HG03175 (cell line): Measurements from ENCODE around the gene BCAS1.
"Not testable (repeated sequence)": the region's sequence is repeated elsewhere in the genome, so short reads cannot be mapped to it uniquely, and the experiment has no call there.

ENCODE experiments used
- ATAC-seq: cut with Tn5 transposase; IDR thresholded peaks from one replicate; pipeline ENCODE4 v1.9.1; 2021; ENCODE audit warnings: mild to moderate bottlenecking, moderate library complexity; ENCODE audit not compliant: unreplicated experiment

BCAS1 gene

DNA sequence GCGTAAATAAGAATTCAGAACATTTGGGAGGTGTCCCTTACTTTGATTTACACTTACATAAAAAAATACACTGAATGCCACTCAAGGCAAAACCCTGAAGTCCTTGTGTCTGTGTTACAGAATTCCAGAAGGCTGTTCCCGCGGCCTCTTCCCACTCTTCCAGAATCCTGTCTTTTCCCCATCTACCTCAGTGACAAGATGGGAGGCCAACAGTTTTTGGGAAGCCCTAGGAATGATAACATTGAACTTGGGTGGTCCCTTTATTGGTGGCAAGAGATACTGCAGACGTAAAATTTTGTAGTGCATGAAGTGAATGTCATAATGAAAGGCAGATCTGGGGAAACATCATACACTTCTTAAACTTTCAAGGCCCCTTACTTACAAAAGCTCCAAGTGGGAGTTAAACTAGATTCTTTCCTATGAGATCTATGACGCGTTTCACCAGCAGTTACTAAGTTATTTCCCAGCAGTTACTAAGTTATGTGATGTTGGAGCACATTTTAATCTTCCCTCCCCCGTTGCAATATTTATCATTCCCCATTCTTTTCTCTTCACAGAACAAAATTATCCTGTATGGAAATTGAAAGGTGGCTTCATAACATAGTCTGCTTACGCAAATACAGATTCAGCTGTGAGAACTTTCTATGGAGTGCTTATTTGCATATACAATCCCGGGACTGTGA is 79.5 kb downstream of the BCAS1 start:
- ATAC-seq, result no peak

DNA sequence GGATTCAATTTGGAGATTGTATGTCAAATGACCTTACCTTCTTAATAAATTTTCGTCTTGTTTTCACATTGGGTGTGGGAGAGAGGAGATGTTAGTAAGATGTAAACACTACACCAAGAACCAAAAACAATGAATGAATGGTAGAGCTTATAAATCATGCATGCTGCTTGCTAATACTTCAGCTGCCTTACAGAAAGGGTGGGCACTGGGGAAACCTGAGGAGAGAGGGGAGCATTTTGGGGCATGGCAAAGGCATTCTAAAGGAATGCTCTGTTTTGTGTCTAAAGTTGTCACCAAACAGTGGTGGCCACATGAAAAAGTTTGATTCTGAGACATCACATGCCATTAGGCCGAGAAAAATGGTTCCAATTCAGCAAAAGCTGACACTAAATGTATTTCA is 80.4 kb downstream of the BCAS1 start:
- no peak for ATAC-seq

DNA sequence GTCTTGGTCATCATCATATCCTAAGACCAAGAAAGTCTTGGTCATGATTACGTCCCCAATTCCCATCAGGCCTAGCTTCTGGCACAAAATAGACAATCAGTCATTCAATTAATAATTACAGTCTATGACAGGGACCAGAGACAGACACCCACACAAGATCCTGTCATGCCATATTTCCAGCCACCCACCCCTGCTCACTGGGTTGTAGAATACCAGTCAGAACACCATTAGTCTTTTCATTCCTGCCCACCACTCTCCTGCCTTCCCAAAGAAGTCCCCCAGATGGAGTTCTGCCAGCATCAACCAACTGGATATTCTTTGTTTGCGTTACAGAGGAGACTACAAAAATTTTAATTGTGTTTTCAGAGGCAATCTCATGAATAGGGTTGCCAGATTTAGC is 81.0 kb downstream of the BCAS1 start:
- no peak for ATAC-seq

DNA sequence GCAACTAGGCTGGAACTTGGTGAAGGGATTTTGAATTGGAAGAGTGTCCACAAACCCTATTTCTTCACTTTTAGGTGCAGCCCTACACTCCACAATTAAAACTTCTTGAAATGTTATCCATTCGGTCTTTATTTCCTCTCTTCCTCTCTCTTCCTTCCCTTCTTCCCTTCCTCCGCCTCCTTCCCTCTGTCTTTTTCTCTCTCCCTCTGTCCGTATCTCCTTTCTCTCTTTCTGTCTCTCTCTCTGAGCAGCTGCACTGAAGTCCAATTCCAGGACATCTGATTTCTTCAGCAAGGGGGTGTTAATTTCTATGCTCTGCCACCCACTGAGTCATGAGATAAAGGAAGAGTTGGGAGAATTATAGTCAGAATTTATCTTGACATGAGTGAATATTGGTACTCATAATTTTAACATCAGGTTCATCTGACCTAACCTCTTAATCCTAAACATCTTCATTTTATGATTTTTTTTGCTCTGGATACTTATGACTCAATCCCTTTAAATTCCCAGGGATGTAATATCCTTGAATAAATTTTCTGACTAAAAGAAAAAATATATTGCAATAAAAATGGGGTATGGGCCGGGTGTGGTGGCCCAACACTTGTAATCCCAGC is 84.2 kb downstream of the BCAS1 start:
- no peak for ATAC-seq

DNA sequence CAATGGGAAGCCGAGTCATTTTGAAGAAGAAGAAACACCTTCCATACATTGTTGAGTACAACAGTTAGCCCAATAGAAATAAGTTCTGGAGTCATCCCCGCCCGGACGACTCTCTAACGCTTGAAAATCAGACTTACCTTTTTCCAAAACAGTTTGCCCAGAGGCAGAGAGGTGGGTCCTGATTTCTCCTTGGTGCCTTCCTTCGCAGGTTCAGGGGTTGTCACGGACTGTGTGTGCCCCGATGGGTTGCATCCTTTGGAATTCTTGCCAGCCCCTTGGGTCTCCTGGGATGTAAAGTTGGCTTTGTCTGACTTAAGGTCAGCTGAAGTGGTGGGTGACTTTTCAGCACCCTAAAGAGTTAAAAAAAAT is 85.3 kb downstream of the BCAS1 start:
- ATAC-seq, result no peak

DNA sequence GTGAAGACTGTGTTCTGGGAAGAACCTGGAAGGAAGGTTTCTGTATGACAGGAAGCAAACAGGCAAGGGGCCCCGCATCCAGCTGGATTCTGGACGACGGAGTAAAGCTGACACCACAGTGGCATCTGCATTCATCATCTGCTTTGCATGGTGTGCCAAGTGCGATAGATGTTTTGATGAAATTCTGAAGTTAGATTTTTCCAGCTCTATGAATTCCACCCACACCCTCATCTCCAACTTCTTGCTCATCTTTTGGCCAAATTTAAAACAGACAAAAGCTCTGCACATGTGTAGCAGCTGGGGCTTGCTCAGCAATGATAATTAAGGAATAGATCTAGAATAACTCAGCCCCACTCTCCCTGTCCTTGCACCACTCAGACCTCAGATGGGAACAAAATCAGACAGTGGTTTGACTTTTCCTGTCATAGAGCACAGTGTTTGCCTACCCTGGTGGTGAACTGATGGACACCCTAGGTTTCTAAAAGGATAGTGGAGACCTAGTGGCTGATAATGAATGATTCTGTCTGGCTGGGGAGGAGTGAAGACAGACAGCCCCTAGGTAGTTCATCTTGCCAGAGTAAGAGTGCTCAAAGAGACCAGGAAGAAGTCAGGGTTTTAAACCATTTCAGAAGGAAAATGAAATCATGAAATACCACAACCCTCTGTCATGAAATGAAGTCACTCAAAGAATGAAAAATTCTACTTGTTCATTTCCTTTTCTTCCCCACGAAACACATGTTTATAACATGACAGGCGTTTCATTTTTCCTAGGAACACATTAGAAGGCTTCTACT is 85.8 kb downstream of the BCAS1 start:
- no peak for ATAC-seq

DNA sequence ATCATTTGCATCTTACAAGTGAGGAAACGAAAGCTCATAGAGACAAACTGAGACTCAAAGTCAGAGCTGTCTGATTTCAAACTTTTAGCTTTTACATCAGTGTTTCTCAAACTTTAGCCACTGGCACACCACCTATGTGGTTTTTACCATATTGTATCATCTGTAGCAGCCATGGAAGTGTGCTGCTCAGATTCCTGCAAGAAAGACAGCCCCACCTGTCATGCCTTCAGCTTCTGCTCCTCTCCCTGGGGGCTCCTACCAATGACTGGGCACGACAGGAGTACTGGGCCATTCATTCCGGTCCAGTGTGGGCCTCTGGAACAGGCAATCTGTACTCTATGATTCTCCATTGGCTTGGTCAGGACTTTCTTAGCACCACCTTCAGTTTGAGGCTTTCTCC is 87.0 kb downstream of the BCAS1 start:
- ATAC-seq, result no peak

DNA sequence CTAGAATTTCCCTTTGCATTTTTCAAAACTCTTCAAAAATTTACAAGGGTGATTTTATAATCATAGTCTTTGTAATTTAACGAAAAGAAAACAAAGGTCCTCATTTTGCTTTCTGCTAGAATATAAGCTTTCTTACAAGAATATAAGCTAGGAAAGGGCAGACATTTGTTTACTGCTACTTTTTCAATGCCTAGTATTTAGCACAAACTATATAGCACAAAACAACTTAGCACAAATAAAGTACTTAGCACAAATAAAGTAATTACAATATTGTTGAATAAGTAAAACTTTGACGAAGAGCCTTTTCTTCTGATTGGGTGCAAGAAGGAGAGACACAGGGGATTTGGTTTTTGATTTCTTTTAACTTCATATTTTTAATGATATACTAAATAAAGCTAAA is 87.8 kb downstream of the BCAS1 start:
- ATAC-seq, result no peak

DNA sequence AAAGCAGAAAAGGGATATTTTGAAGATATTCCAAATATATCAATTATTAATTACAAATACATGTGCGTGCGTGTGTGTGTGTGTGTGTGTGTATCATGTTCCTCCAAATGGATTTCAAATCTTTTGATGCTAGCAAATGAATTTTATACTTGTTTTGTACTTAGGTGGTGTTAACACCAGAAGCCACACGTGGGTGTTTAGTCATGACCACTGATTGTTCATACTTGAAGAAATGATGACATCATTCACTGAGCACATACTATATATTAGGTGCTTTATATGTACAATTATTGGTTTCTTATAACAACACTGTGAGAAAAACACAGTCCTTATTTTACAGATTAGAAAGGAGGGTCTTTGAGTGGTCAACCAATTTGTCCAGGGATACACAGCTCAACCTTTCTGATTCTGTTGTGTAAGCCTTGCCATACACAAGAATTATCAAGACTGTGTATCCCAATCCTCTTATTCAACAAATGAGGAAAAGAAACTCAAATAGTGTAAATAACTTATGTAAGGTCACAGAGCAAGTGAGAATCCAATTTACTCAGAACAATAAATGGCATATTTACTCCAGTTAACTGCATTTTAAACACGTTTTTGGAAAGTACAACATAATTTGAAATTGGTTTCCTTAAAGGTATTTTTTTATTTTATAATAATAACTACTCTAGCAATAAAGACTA is 88.5 kb downstream of the BCAS1 start:
- ATAC-seq, result no peak

DNA sequence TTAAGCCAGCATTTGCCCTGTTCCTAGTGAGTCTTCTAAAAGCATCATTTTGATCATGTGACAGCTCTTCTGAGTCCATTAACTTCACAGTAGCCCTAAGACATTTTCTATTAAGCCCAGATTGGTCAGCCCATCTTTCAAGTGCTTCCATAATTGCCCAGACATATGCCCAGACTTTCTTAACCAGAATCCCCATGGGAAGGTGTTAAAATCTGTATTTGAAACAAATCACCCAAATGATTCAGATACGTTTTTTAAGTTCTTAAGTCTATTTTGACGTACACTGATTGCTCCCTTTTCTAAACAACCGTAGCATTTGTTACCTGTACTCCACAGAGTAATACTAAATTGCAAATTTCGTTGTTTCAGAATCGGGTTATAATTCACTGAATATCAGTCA is 89.3 kb downstream of the BCAS1 start:
- ATAC-seq, result no peak

DNA sequence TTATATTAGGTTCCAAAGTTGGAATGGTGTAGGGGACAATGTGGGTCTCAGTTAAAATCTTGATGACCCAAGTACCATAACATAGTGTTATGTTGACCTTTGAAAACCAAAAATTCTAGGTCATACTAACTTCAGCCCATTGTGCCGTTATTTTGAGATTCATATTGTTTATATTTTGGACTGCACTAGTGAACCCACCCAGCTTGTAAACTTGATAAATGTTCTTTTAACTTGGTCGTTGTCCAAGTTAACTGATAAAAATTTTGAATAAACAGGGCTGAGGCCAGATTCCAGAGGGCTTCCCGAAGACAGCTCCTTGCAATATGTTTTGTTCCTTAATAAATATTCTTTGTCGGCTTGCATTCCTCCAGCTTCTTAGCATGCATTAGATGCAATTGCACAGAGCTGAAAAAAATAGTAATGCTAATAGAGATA is 90.3 kb downstream of the BCAS1 start:
- ATAC-seq, result no peak

DNA sequence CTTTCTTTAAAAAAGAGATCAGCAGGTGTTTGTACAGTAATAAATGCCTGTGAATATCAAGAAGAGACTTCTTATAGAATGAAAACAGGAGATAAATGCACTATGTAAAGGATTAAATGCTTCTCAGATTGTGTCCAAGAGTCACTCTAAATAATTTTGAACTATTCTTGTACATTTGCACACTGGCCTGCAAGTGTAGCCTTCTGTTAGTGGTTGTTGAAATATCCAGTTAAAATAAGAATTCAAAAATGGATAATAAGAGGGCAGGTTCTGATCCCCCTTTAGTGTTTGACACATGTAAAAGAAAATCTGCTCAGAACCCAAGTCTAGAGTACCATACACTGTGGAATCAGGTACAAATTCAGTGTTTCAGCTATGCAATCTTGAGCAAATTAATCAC is 91.9 kb downstream of the BCAS1 start:
- ATAC-seq, result no peak

DNA sequence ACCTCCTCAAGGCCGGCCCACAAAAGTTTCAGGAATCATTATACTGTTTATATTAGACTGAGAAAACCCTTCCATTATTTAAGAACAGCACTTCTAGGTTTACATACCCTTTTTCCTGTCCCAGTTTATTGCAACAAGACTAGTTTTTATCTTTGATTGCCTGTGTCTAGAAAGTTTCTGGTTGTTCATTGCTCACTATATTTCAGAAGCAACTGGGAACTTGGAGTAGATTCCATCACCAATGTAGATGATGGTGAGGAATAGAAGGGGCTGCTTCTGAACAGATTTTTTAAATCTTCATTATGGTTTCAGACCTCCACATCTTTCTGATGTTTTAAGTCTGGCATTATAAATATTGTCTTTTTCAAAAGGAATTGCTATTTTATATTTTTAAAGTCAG is 93.0 kb downstream of the BCAS1 start:
- ATAC-seq, result no peak

DNA sequence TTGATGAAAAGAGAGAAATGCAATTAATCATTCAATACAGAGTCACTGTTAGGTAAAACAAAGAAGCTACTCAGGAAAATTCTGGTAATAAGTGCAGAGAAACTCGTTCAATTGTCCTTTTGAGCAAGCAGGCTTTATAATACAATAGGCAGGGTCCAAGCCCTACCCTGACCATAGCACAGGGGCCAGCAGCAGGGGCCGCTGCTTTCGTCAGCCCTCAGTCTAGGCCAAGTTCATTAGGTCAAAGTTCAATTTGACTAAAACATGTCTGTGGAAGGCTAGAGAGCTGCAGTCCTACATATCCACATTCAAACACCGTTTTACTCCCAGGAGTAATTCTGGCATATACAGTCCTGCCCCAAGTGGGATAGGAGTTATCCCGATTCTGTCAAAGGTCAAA is 94.6 kb downstream of the BCAS1 start:
- ATAC-seq, result no peak

DNA sequence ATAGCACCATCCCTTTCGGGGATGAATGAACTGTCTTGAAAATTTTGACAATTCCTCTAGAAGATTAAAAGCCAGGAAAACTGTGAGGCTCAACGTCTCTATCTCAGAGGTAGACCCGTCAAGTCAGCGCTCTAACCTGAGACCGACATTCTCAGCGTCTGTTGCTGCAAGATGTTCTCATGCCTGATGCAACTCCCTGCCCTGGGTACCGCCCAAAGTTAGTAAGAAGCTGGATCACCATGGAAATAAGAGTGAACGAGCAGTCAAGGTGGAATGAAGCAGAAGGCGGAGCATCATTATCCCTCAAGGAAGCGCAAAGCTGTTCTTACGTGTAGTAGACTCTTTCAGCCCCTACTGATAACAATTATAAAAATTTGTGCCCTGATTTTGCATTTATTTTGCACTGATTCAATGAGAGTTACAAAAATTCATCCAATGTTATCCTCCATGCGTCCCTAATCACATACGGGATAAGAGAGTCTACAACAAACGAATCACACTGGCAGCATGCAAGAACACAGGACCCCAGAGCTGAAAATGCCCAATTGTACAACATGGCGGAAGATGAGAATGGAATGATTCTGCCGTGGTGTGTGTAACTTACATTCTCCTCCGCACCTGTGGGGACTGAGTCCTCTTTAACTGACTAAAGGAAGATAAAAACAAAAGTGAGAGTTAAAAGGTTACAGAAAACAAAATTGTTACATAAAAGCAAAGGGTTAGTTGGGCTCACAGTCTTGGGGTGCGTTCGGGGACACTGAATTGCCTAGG is 95.4 kb downstream of the BCAS1 start:
- ATAC-seq, result no peak

DNA sequence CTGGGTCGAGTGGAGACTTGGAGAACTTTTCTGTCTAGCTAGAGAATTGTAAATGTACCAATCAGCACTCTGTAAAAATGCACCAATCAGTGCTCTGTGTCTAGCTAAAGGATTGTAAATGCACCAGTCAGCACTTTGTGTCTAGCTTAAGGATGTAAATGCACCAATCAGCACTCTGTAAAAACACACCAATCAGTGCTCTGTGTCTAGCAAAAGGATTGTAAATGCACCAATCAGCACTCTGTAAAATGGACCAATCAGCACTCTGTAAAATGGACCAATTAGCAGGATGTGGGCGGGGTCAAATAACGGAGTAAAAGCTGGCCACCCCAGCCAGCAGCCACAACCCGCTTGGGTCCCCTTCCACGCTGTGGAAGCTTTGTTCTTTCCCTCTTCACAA is 96.5 kb downstream of the BCAS1 start:
- not testable (repeated sequence) for ATAC-seq

DNA sequence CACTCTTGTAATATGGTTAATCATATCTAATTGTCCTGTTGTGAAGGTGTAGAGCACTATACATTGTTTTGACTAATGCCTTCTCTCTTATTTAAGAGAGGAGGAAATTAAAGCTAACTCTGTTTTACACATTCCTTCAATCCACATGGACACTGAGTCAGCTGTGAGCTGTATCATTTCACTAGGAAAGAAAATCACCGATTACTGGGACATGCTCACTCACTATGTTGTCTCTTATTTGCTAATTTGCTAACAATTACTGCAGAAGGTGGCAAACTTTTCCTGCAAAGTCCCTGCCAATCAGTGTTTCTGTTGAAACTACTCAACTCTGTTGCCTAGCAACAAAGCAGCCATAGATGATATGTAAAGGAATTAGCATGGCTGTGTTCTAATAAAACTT is 98.2 kb downstream of the BCAS1 start:
- no peak for ATAC-seq

DNA sequence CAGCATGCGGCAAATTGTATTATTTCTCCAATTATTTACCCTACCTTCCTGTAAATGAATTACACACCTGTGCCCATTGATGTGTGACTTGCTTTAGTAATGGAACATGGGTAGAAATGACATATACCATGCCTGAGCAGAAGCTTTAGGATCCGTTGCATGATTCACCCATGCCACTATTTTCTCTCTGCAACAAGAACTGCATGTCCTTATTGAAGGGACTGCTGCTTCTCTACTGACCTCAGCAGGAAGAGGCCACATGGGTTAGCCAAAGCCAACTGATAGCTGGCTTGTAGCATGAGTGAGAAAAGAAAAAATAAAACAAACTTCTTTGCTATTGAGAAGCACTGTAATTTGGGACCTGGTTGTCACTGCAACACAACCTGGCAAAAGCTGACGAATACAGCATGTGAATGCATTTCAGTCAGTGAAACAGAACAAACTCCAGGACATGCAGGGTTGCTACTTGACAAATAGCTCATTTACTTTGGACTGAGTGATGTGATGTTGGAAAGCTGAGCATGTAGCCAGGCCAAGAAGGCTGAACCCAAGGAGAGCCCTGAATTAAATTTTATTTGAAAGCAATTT is 99.2 kb downstream of the BCAS1 start:
- ATAC-seq, result no peak

DNA sequence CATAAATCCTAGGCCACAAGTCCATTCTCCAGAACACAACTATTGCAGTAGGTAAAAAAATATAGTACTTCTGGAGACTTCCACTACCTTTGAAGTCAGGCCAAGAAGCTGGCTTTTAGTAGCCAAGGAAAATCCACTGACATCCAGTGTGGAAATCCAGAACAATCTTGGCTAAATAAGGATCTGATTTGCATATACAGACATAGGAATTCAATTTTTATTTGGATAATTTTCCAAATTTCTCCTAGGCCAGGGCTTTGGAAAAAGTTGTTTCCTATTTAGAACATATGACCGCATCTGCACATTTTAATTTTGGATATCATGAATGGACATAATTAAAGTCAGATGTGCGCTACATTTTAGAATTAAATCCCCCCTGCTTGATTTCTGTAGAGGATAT is 100.2 kb downstream of the BCAS1 start:
- ATAC-seq, result no peak

DNA sequence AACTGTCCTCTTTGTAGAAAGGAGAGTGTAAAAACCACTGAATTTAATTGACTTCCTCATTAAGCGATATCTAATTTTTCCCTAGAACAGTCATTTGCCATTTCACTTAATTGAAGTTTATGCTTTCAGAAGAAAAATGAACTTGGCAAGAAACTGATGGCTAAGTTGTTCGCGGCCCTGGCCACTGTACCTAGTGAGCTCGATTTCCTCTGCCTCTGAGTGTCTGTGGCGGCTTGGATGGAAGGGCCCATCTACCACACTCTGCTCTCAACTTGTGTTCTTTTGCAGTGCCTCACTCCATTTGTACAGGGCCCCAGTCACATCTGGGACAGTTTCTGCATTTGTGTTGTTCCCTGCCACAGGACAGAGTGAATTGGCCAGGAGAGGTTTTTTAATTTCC is 102.9 kb downstream of the BCAS1 start:
- ATAC-seq, result no peak
